Measurements from ENCODE around the gene EFTUD2.
"Not testable (repeated sequence)": the region's sequence is repeated elsewhere in the genome, so short reads cannot be mapped to it uniquely, and the experiment has no call there.

The EFTUD2 gene

GRCh38 chr17:44826123-44826790, 73.0 kb downstream of the EFTUD2 start:
- Histone ChIP-seq H3K9ac (ENCODE audit: low read length) (no peak overlapping the region), H3K79me2 (ENCODE audit: low read length) (peaks cover 82% of the 10 kb centered on the region), H3K27me3 (ENCODE audit: low read depth, low read length) (0 out of 2 replicates have a peak, but pooled peaks cover 3% of the 10 kb centered on the region)

GRCh38 chr17:44825236-44825635, 74.0 kb downstream of the EFTUD2 start:
- H3K79me2 ChIP-seq (ENCODE audit: low read length): peaks cover 92% of the 10 kb centered on the region
- not testable (repeated sequence) for H3K27me3 ChIP-seq (ENCODE audit: low read depth, low read length); H3K4me2 ChIP-seq (ENCODE audit: low read length); H3K9me3 ChIP-seq (ENCODE audit: insufficient read depth, low read length); H3K9ac ChIP-seq (ENCODE audit: low read length); H2AFZ ChIP-seq (ENCODE audit: low read depth, low read length); H3K36me3 ChIP-seq (replicated peaks; ENCODE audit: low read depth, low read length); H3K27ac ChIP-seq (ENCODE audit: low read length); H3K4me1 ChIP-seq (ENCODE audit: low read length); H3K4me3 ChIP-seq (ENCODE audit: low read length)
- H4K20me1 ChIP-seq (ENCODE audit: insufficient read depth, low read length): peaks cover 26% of the 10 kb centered on the region

More at GRCh38 chr17:44826123-44826790, 73.0 kb downstream of the EFTUD2 start:
- Histone ChIP-seq H4K20me1 (ENCODE audit: insufficient read depth, low read length) (peaks cover 21% of the 10 kb centered on the region), H3K9me3 (ENCODE audit: insufficient read depth, low read length) (no peaks in the 10 kb centered on the region), H3K4me1 (ENCODE audit: low read length) (peaks cover 11% of the 10 kb centered on the region), H3K4me2 (ENCODE audit: low read length) (no peak overlapping the region), H3K4me3 (ENCODE audit: low read length) (no peak overlapping the region), H3K36me3 (replicated peaks; ENCODE audit: low read depth, low read length) (no peaks in the 10 kb centered on the region), H3K27ac (ENCODE audit: low read length) (no peak overlapping the region), H2AFZ (ENCODE audit: low read depth, low read length) (no peak overlapping the region)
- TF ChIP-seq EZH2phosphoT487 (IDR thresholded peaks at IDR 0.05; ENCODE audit: low read depth) (no peak), CTCF (IDR thresholded peaks at IDR 0.05; ENCODE audit: low read depth, low read length) (no peak)

- Histone ChIP-seq H3K4me2 (ENCODE audit: low read length) (no peak overlapping the region), H3K27me3 (ENCODE audit: low read depth, low read length) (no peaks in the 10 kb centered on the region), H3K9ac (ENCODE audit: low read length) (no peak overlapping the region), H3K27ac (ENCODE audit: low read length) (no peak overlapping the region), H3K36me3 (replicated peaks; ENCODE audit: low read depth, low read length) (peaks cover 3% of the 10 kb centered on the region), H3K79me2 (ENCODE audit: low read length) (peaks cover 91% of the 10 kb centered on the region), H2AFZ (ENCODE audit: low read depth, low read length) (no peak overlapping the region), H3K4me1 (ENCODE audit: low read length) (no peaks in the 10 kb centered on the region), H3K9me3 (ENCODE audit: insufficient read depth, low read length) (no peaks in the 10 kb centered on the region), H3K4me3 (ENCODE audit: low read length) (no peak overlapping the region), H4K20me1 (ENCODE audit: insufficient read depth, low read length) (peaks cover 13% of the 10 kb centered on the region)
- TF ChIP-seq CTCF (IDR thresholded peaks at IDR 0.05; ENCODE audit: low read depth, low read length): no peak
- TF ChIP-seq EZH2phosphoT487 (IDR thresholded peaks at IDR 0.05; ENCODE audit: low read depth): no peak
These were observed 78.5 kb downstream of the EFTUD2 start for GRCh38 chr17:44820631-44821212.

GRCh38 chr17:44818508-44818907, 80.7 kb downstream of the EFTUD2 start:
- H2AFZ ChIP-seq (ENCODE audit: low read depth, low read length); H3K27me3 ChIP-seq (ENCODE audit: low read depth, low read length); H3K9me3 ChIP-seq (ENCODE audit: insufficient read depth, low read length); H4K20me1 ChIP-seq (ENCODE audit: insufficient read depth, low read length); H3K9ac ChIP-seq (ENCODE audit: low read length); H3K4me1 ChIP-seq (ENCODE audit: low read length); H3K36me3 ChIP-seq (replicated peaks; ENCODE audit: low read depth, low read length); H3K4me3 ChIP-seq (ENCODE audit: low read length); H3K27ac ChIP-seq (ENCODE audit: low read length); H3K4me2 ChIP-seq (ENCODE audit: low read length): not testable (repeated sequence)
- H3K79me2 ChIP-seq (ENCODE audit: low read length): peaks cover 90% of the 10 kb centered on the region

GRCh38 chr17:44812263-44812662, 87.0 kb downstream of the EFTUD2 start:
- TF ChIP-seq EZH2phosphoT487 (IDR thresholded peaks at IDR 0.05; ENCODE audit: low read depth) (no peak), CTCF (IDR thresholded peaks at IDR 0.05; ENCODE audit: low read depth, low read length) (no peak)
- Histone ChIP-seq H3K9me3 (ENCODE audit: insufficient read depth, low read length) (no peaks in the 10 kb centered on the region), H3K9ac (ENCODE audit: low read length) (no peak overlapping the region), H3K36me3 (replicated peaks; ENCODE audit: low read depth, low read length) (no peaks in the 10 kb centered on the region), H3K4me3 (ENCODE audit: low read length) (no peak overlapping the region), H3K27ac (ENCODE audit: low read length) (no peak overlapping the region), H2AFZ (ENCODE audit: low read depth, low read length) (no peak overlapping the region), H4K20me1 (ENCODE audit: insufficient read depth, low read length) (peaks cover 4% of the 10 kb centered on the region; the same call in 1 of the 2 replicates), H3K4me2 (ENCODE audit: low read length) (no peak overlapping the region), H3K4me1 (ENCODE audit: low read length) (peaks cover 15% of the 10 kb centered on the region), H3K79me2 (ENCODE audit: low read length) (peaks cover 74% of the 10 kb centered on the region), H3K27me3 (ENCODE audit: low read depth, low read length) (no peaks in the 10 kb centered on the region)

- H3K4me3 ChIP-seq (ENCODE audit: low read length); H3K9ac ChIP-seq (ENCODE audit: low read length); H3K9me3 ChIP-seq (ENCODE audit: insufficient read depth, low read length); H2AFZ ChIP-seq (ENCODE audit: low read depth, low read length); H3K4me2 ChIP-seq (ENCODE audit: low read length); H4K20me1 ChIP-seq (ENCODE audit: insufficient read depth, low read length); H3K27me3 ChIP-seq (ENCODE audit: low read depth, low read length): not testable (repeated sequence)
- peaks cover 17% of the 10 kb centered on the region for H3K36me3 ChIP-seq (replicated peaks; ENCODE audit: low read depth, low read length)
- H3K4me1 ChIP-seq (ENCODE audit: low read length): peaks cover 25% of the 10 kb centered on the region
- H3K27ac ChIP-seq (ENCODE audit: low read length): peak overlapping the region; percentile 83
- H3K79me2 ChIP-seq (ENCODE audit: low read length): peaks cover 57% of the 10 kb centered on the region
These were observed 90.4 kb downstream of the EFTUD2 start for GRCh38 chr17:44808656-44809388.

All from OCI-LY3 (cell line).